ENCODE measurements around the gene SLC39A6. TPM values are rescaled to one million over a fixed set of nuclear protein-coding genes. Genes with fewer than 3 reads are reported as not detected.
"Not testable (repeated sequence)": the region's sequence is repeated elsewhere in the genome, so short reads cannot be mapped to it uniquely, and the experiment has no call there.

SLC39A6 gene
- total RNA-seq, 2 experiments from 2014 or later = 22.9 to 24.8 TPM

GRCh38 chr18:36130883-36131653, 1.9 kb upstream of the SLC39A6 start:
- DNase-seq = no peak
- Mint-ChIP-seq H3K36me3 (ENCODE audit: low read depth) (peaks cover 27% of the 10 kb centered on the region), H3K4me1 (peaks cover 52% of the 10 kb centered on the region), H3K9me3 (no peaks in the 10 kb centered on the region), H3K27me3 (no peaks in the 10 kb centered on the region), H3K27ac (no peak overlapping the region), H3K4me3 (peak overlapping the region; percentile 92)
- ChIA-PET POLR2A (interaction anchor here (0.6 to 3.9 kb wide), 5 partner anchors 9 to 160 kb away, joined by 3 to 21 read pairs (median 17); partner anchors contain the start of genes RMP24 and RPRD1A), CTCF (interaction anchor here (1.0 to 2.1 kb wide), 5 partner anchors 8 to 35 kb away, joined by 3 to 6 read pairs (median 3); no protein-coding TSS in a partner anchor)

- no peak for DNase-seq
- Mint-ChIP-seq H3K4me1 (peaks cover 55% of the 10 kb centered on the region), H3K4me3 (peak overlapping the region; percentile 92), H3K36me3 (ENCODE audit: low read depth) (peaks cover 31% of the 10 kb centered on the region), H3K9me3 (no peaks in the 10 kb centered on the region), H3K27ac (peak overlapping the region; percentile 95), H3K27me3 (no peaks in the 10 kb centered on the region)
- ChIA-PET CTCF (interaction anchor here (1.0 to 2.1 kb wide), 8 partner anchors 9 to 699 kb away, joined by 3 to 6 read pairs (median 3); partner anchors contain the start of genes KIAA1328 and TPGS2), POLR2A (interaction anchor here (0.6 to 3.9 kb wide), 9 partner anchors 10 to 633 kb away, joined by 3 to 21 read pairs (median 14); partner anchors contain the start of genes INO80C, RMP24 and RPRD1A)
Measured at GRCh38 chr18:36130039-36130831, 1.1 kb upstream of the SLC39A6 start.

GRCh38 chr18:36128907-36129299, 237 bp downstream of the SLC39A6 start:
- Mint-ChIP-seq H3K36me3 (ENCODE audit: low read depth) (peaks cover 34% of the 10 kb centered on the region), H3K4me1 (peaks cover 55% of the 10 kb centered on the region), H3K27me3 (no peaks in the 10 kb centered on the region), H3K9me3 (no peaks in the 10 kb centered on the region), H3K27ac (peak overlapping the region; percentile 95), H3K4me3 (peak overlapping the region; percentile 92)
- ChIA-PET CTCF (interaction anchor here (0.7 to 1.5 kb wide), 6 partner anchors 12 to 700 kb away, joined by 3 to 5 read pairs (median 3); partner anchors contain the start of genes KIAA1328 and TPGS2), POLR2A (interaction anchor here (0.9 to 3.9 kb wide), 16 partner anchors 9 to 888 kb away, joined by 3 to 21 read pairs (median 6); partner anchors contain the start of genes KIAA1328, MOCOS, RMP24 and RPRD1A)
- DNase-seq = no peak

- peak overlapping the region; percentile 21 for H3K27ac Mint-ChIP-seq
- H3K27me3 Mint-ChIP-seq = no peaks in the 10 kb centered on the region
- peaks cover 35% of the 10 kb centered on the region for H3K36me3 Mint-ChIP-seq (ENCODE audit: low read depth)
- no peaks in the 10 kb centered on the region for H3K9me3 Mint-ChIP-seq
- DNase-seq = no peak
- CTCF ChIA-PET = interaction anchor here (0.7 to 1.5 kb wide), 4 partner anchors 12 to 111 kb away, joined by 3 to 5 read pairs (median 3); no protein-coding TSS in a partner anchor
- peaks cover 57% of the 10 kb centered on the region for H3K4me1 Mint-ChIP-seq
- POLR2A ChIA-PET = interaction anchor here (0.9 to 3.9 kb wide), 17 partner anchors 9 to 887 kb away, joined by 3 to 21 read pairs (median 5); partner anchors contain the start of genes KIAA1328, MOCOS, RMP24 and RPRD1A
- H3K4me3 Mint-ChIP-seq = peak overlapping the region; percentile 92
Measured at GRCh38 chr18:36128530-36128870, 640 bp downstream of the SLC39A6 start.

GRCh38 chr18:36127836-36128529, 1.2 kb downstream of the SLC39A6 start:
- H3K9me3 Mint-ChIP-seq = no peaks in the 10 kb centered on the region
- H3K27me3 Mint-ChIP-seq = no peaks in the 10 kb centered on the region
- H3K4me1 Mint-ChIP-seq = peaks cover 59% of the 10 kb centered on the region
- H3K4me3 Mint-ChIP-seq = peak overlapping the region; percentile 92
- peaks cover 39% of the 10 kb centered on the region for H3K36me3 Mint-ChIP-seq (ENCODE audit: low read depth)
- POLR2A ChIA-PET = interaction anchor here (0.9 to 3.9 kb wide), 13 partner anchors 8 to 887 kb away, joined by 4 to 21 read pairs (median 6); partner anchors contain the start of genes KIAA1328, MOCOS, RMP24 and RPRD1A
- DNase-seq = no peak
- H3K27ac Mint-ChIP-seq = peak overlapping the region; percentile 21
- CTCF ChIA-PET = interaction anchor here (1.5 kb wide), 1 partner anchor 110 kb away, joined by 3 read pairs; no protein-coding TSS in a partner anchor

GRCh38 chr18:36126668-36127067, 2.5 kb downstream of the SLC39A6 start:
- H3K36me3 Mint-ChIP-seq (ENCODE audit: low read depth) = peaks cover 36% of the 10 kb centered on the region
- CTCF ChIA-PET = no interaction called here
- no peaks in the 10 kb centered on the region for H3K27me3 Mint-ChIP-seq
- no peak overlapping the region for H3K27ac Mint-ChIP-seq
- H3K4me1 Mint-ChIP-seq = peaks cover 46% of the 10 kb centered on the region
- POLR2A ChIA-PET = interaction anchor here (0.9 kb wide), 1 partner anchor 31 kb away, joined by 3 read pairs; no protein-coding TSS in a partner anchor
- no peak overlapping the region for H3K4me3 Mint-ChIP-seq
- DNase-seq = no peak
- no peaks in the 10 kb centered on the region for H3K9me3 Mint-ChIP-seq

- Mint-ChIP-seq H3K4me1 (peaks cover 34% of the 10 kb centered on the region), H3K27me3 (no peaks in the 10 kb centered on the region), H3K36me3 (ENCODE audit: low read depth) (peaks cover 36% of the 10 kb centered on the region), H3K9me3 (no peaks in the 10 kb centered on the region), H3K27ac (no peak overlapping the region), H3K4me3 (no peak overlapping the region)
- ChIA-PET CTCF (no interaction called here), POLR2A (no interaction called here)
- DNase-seq = no peak
Measured at GRCh38 chr18:36124841-36125240, 4.3 kb downstream of the SLC39A6 start.

GRCh38 chr18:36120297-36120696, 8.8 kb downstream of the SLC39A6 start:
- POLR2A ChIA-PET = interaction anchor here (2.7 kb wide), 1 partner anchor 9 kb away, joined by 14 read pairs; the partner anchor contains the start of genes ELP2 and SLC39A6
- H3K9me3 Mint-ChIP-seq = no peaks in the 10 kb centered on the region

GRCh38 chr18:36116771-36117170, 12.4 kb downstream of the SLC39A6 start:
- H3K9me3 Mint-ChIP-seq, H3K27me3 Mint-ChIP-seq, H3K4me1 Mint-ChIP-seq, DNase-seq, POLR2A ChIA-PET, H3K4me3 Mint-ChIP-seq, H3K27ac Mint-ChIP-seq: not testable (repeated sequence)
- H3K36me3 Mint-ChIP-seq (ENCODE audit: low read depth) = peaks cover 34% of the 10 kb centered on the region
- CTCF ChIA-PET = interaction anchor here (0.7 kb wide), 1 partner anchor 12 kb away, joined by 3 read pairs; the partner anchor contains the start of gene SLC39A6

More at GRCh38 chr18:36120297-36120696, 8.8 kb downstream of the SLC39A6 start:
- CTCF ChIA-PET = no interaction called here
- no peak overlapping the region for H3K27ac Mint-ChIP-seq
- H3K27me3 Mint-ChIP-seq = no peaks in the 10 kb centered on the region
- peaks cover 36% of the 10 kb centered on the region for H3K36me3 Mint-ChIP-seq (ENCODE audit: low read depth)
- H3K4me3 Mint-ChIP-seq = no peak overlapping the region
- no peak for DNase-seq
- peaks cover 8% of the 10 kb centered on the region for H3K4me1 Mint-ChIP-seq

GRCh38 chr18:36114738-36115137, 14.4 kb downstream of the SLC39A6 start:
- no peaks in the 10 kb centered on the region for H3K9me3 Mint-ChIP-seq
- no peak overlapping the region for H3K4me3 Mint-ChIP-seq
- H3K27ac Mint-ChIP-seq = no peak overlapping the region
- POLR2A ChIA-PET = no interaction called here
- CTCF ChIA-PET = no interaction called here
- H3K27me3 Mint-ChIP-seq = no peaks in the 10 kb centered on the region
- no peaks in the 10 kb centered on the region for H3K4me1 Mint-ChIP-seq
- no peak for DNase-seq
- H3K36me3 Mint-ChIP-seq (ENCODE audit: low read depth) = peaks cover 38% of the 10 kb centered on the region

- ChIA-PET POLR2A (interaction anchor here (1.8 kb wide), 1 partner anchor 14 kb away, joined by 7 read pairs; the partner anchor contains the start of gene SLC39A6), CTCF (no interaction called here)
- Mint-ChIP-seq H3K27ac (no peak overlapping the region), H3K27me3 (no peaks in the 10 kb centered on the region), H3K4me3 (no peak overlapping the region), H3K9me3 (no peaks in the 10 kb centered on the region), H3K4me1 (no peaks in the 10 kb centered on the region), H3K36me3 (ENCODE audit: low read depth) (peaks cover 38% of the 10 kb centered on the region)
- no peak for DNase-seq
Measured at GRCh38 chr18:36114251-36114650, 14.9 kb downstream of the SLC39A6 start.

- ChIA-PET CTCF (no interaction called here), POLR2A (no interaction called here)
- H3K27me3 Mint-ChIP-seq = no peaks in the 10 kb centered on the region
- peaks cover 38% of the 10 kb centered on the region for H3K36me3 Mint-ChIP-seq (ENCODE audit: low read depth)
- H3K9me3 Mint-ChIP-seq = no peaks in the 10 kb centered on the region
- no peak overlapping the region for H3K27ac Mint-ChIP-seq
- no peak for DNase-seq
- no peaks in the 10 kb centered on the region for H3K4me1 Mint-ChIP-seq
- H3K4me3 Mint-ChIP-seq = no peak overlapping the region
Measured at GRCh38 chr18:36112302-36112701, 16.8 kb downstream of the SLC39A6 start.

All from activated CD4-positive, alpha-beta memory T cell treated with anti-CD3 and anti-CD28 coated beads, Interleukin-2, amount 10 ng/mL, durations not matched to agents 7 days and 5 days (primary cell).